Activated CD8-positive, alpha-beta memory T cell treated with anti-CD3 and anti-CD28 coated beads, Interleukin-2, amount 10 ng/mL, durations not matched to agents 7 days and 5 days (primary cell): ENCODE results near the gene CLCN4. TPM values are rescaled to one million over a fixed set of nuclear protein-coding genes. Genes with fewer than 3 reads are reported as not detected.

Experiments used
- ATAC-seq: fragments of 150-1000 bp; cut with Tn5 transposase; one replicate; pipeline ENCODE4 v1.10.0; 2021; ENCODE audit warnings: moderate library complexity
- CTCF ChIA-PET: fragments of 350-600 bp; sonication (Branson Sonifier 250); formaldehyde crosslinking; loops from one replicate; lab custom pipeline; 2021; ENCODE audit warnings: antibody characterized with exemption; lab: Charles Lee
- DNase-seq: peaks from one replicate; pipeline ENCODE4 v3.0.0-alpha.2; 2020
- H3K27ac Mint-ChIP-seq: one replicate; pipeline ENCODE4 v1.8.0; 2021; ENCODE audit warnings: mild to moderate bottlenecking, mixed read lengths
- H3K27me3 Mint-ChIP-seq: one replicate; pipeline ENCODE4 v1.8.0; 2021; ENCODE audit warnings: mixed read lengths
- H3K36me3 Mint-ChIP-seq: one replicate; pipeline ENCODE4 v1.8.0; 2021; ENCODE audit warnings: mild to moderate bottlenecking, mixed read lengths
- H3K4me1 Mint-ChIP-seq: one replicate; pipeline ENCODE4 v1.8.0; 2021; ENCODE audit warnings: mixed read lengths
- H3K4me3 Mint-ChIP-seq: one replicate; pipeline ENCODE4 v1.8.0; 2021; ENCODE audit warnings: mild to moderate bottlenecking, moderate library complexity, mixed read lengths
- H3K9me3 Mint-ChIP-seq: one replicate; pipeline ENCODE4 v1.8.0; 2022; ENCODE audit warnings: low read depth, mixed read lengths
- total RNA-seq, 2 experiments: library from RNA; stranded (reverse); gene quantifications; one replicate each; pipeline ENCODE4 v1.2.3, GENCODE V29; 2021

Gene CLCN4
- total RNA-seq, 2 experiments from 2014 or later, result 0.03 to 0.16 TPM

GRCh38 chrX:10195947-10196346 lies 39.2 kb downstream of the CLCN4 start:
- no peaks in the 10 kb centered on the region for H3K9me3 Mint-ChIP-seq
- no peak overlapping the region for H3K4me3 Mint-ChIP-seq
- H3K4me1 Mint-ChIP-seq, result peaks cover 2% of the 10 kb centered on the region
- peaks cover 5% of the 10 kb centered on the region for H3K27me3 Mint-ChIP-seq
- no peak for DNase-seq
- H3K27ac Mint-ChIP-seq, result no peak overlapping the region
- H3K36me3 Mint-ChIP-seq, result no peaks in the 10 kb centered on the region
- no peak for ATAC-seq
- CTCF ChIA-PET, result no interaction called here

GRCh38 chrX:10197279-10198210 lies 40.8 kb downstream of the CLCN4 start:
- H3K4me3 Mint-ChIP-seq, result no peak overlapping the region
- ATAC-seq (no peak), DNase-seq (no peak)
- H3K27me3 Mint-ChIP-seq, result peaks cover 5% of the 10 kb centered on the region
- H3K9me3 Mint-ChIP-seq, result no peaks in the 10 kb centered on the region
- no peak overlapping the region for H3K27ac Mint-ChIP-seq
- no peaks in the 10 kb centered on the region for H3K36me3 Mint-ChIP-seq
- H3K4me1 Mint-ChIP-seq, result peaks cover 2% of the 10 kb centered on the region
- CTCF ChIA-PET, result interaction anchor here (1.0 kb wide), 1 partner anchor 9 kb away, joined by 3 read pairs; no protein-coding TSS in a partner anchor

GRCh38 chrX:10198254-10198653 lies 41.5 kb downstream of the CLCN4 start:
- no peak overlapping the region for H3K27ac Mint-ChIP-seq
- DNase-seq (no peak), ATAC-seq (no peak)
- peaks cover 2% of the 10 kb centered on the region for H3K4me1 Mint-ChIP-seq
- CTCF ChIA-PET, result interaction anchor here (1.0 kb wide), 1 partner anchor 9 kb away, joined by 3 read pairs; no protein-coding TSS in a partner anchor
- no peaks in the 10 kb centered on the region for H3K9me3 Mint-ChIP-seq
- H3K27me3 Mint-ChIP-seq, result peaks cover 5% of the 10 kb centered on the region
- H3K4me3 Mint-ChIP-seq, result no peak overlapping the region
- H3K36me3 Mint-ChIP-seq, result no peaks in the 10 kb centered on the region

- H3K9me3 Mint-ChIP-seq, result no peaks in the 10 kb centered on the region
- no peak overlapping the region for H3K27ac Mint-ChIP-seq
- no peak for DNase-seq
- no peak overlapping the region for H3K4me3 Mint-ChIP-seq
- ATAC-seq, result no peak
- H3K4me1 Mint-ChIP-seq, result peaks cover 2% of the 10 kb centered on the region
- no peaks in the 10 kb centered on the region for H3K36me3 Mint-ChIP-seq
- H3K27me3 Mint-ChIP-seq, result peaks cover 5% of the 10 kb centered on the region
- CTCF ChIA-PET, result no interaction called here
These were observed 42.4 kb downstream of the CLCN4 start for GRCh38 chrX:10199212-10199611.

GRCh38 chrX:10203617-10204016 lies 46.8 kb downstream of the CLCN4 start:
- Mint-ChIP-seq H3K27ac (no peak overlapping the region), H3K4me1 (peaks cover 2% of the 10 kb centered on the region), H3K9me3 (no peaks in the 10 kb centered on the region), H3K36me3 (no peaks in the 10 kb centered on the region), H3K27me3 (peaks cover 8% of the 10 kb centered on the region), H3K4me3 (no peak overlapping the region)
- DNase-seq, result no peak
- ATAC-seq, result no peak
- CTCF ChIA-PET, result no interaction called here

- no peak for DNase-seq
- CTCF ChIA-PET, result no interaction called here
These were observed 49.5 kb downstream of the CLCN4 start for GRCh38 chrX:10206317-10206716.

GRCh38 chrX:10208281-10208856 lies 51.6 kb downstream of the CLCN4 start:
- H3K36me3 Mint-ChIP-seq, result no peaks in the 10 kb centered on the region
- no peak for ATAC-seq
- no peak overlapping the region for H3K4me3 Mint-ChIP-seq
- CTCF ChIA-PET, result interaction anchor here (2.4 kb wide), 1 partner anchor 18 kb away, joined by 7 read pairs; no protein-coding TSS in a partner anchor
- H3K4me1 Mint-ChIP-seq, result no peaks in the 10 kb centered on the region
- no peak for DNase-seq
- H3K9me3 Mint-ChIP-seq, result no peaks in the 10 kb centered on the region
- H3K27ac Mint-ChIP-seq, result no peak overlapping the region
- H3K27me3 Mint-ChIP-seq, result peaks cover 3% of the 10 kb centered on the region

More at GRCh38 chrX:10206317-10206716, 49.5 kb downstream of the CLCN4 start:
- H3K9me3 Mint-ChIP-seq, result no peaks in the 10 kb centered on the region
- no peak overlapping the region for H3K4me3 Mint-ChIP-seq
- H3K4me1 Mint-ChIP-seq, result no peaks in the 10 kb centered on the region
- no peak for ATAC-seq
- no peaks in the 10 kb centered on the region for H3K36me3 Mint-ChIP-seq
- H3K27ac Mint-ChIP-seq, result no peak overlapping the region
- peaks cover 3% of the 10 kb centered on the region for H3K27me3 Mint-ChIP-seq

- ATAC-seq (no peak), DNase-seq (no peak)
- no peak overlapping the region for H3K27ac Mint-ChIP-seq
- CTCF ChIA-PET, result interaction anchor here (2.4 kb wide), 1 partner anchor 19 kb away, joined by 7 read pairs; no protein-coding TSS in a partner anchor
- H3K36me3 Mint-ChIP-seq, result no peaks in the 10 kb centered on the region
- H3K27me3 Mint-ChIP-seq, result peaks cover 3% of the 10 kb centered on the region
- no peaks in the 10 kb centered on the region for H3K9me3 Mint-ChIP-seq
- H3K4me1 Mint-ChIP-seq, result no peaks in the 10 kb centered on the region
- H3K4me3 Mint-ChIP-seq, result no peak overlapping the region
These were observed 52.2 kb downstream of the CLCN4 start for GRCh38 chrX:10208953-10209352.

GRCh38 chrX:10212395-10212794 lies 55.6 kb downstream of the CLCN4 start:
- CTCF ChIA-PET, result no interaction called here
- no peak for DNase-seq
- no peaks in the 10 kb centered on the region for H3K36me3 Mint-ChIP-seq
- H3K4me3 Mint-ChIP-seq, result no peak overlapping the region
- H3K9me3 Mint-ChIP-seq, result no peaks in the 10 kb centered on the region
- peaks cover 3% of the 10 kb centered on the region for H3K27me3 Mint-ChIP-seq
- no peak for ATAC-seq
- no peaks in the 10 kb centered on the region for H3K4me1 Mint-ChIP-seq
- no peak overlapping the region for H3K27ac Mint-ChIP-seq

GRCh38 chrX:10213716-10214115 lies 56.9 kb downstream of the CLCN4 start:
- DNase-seq, result no peak
- Mint-ChIP-seq H3K27me3 (no peaks in the 10 kb centered on the region), H3K27ac (no peak overlapping the region), H3K36me3 (no peaks in the 10 kb centered on the region), H3K9me3 (no peaks in the 10 kb centered on the region), H3K4me3 (no peak overlapping the region), H3K4me1 (no peaks in the 10 kb centered on the region)
- no peak for ATAC-seq
- CTCF ChIA-PET, result no interaction called here

- Mint-ChIP-seq H3K4me1 (no peaks in the 10 kb centered on the region), H3K27ac (no peak overlapping the region), H3K4me3 (no peak overlapping the region), H3K27me3 (no peaks in the 10 kb centered on the region), H3K36me3 (no peaks in the 10 kb centered on the region), H3K9me3 (no peaks in the 10 kb centered on the region)
- ATAC-seq (no peak), DNase-seq (no peak)
- CTCF ChIA-PET, result no interaction called here
These were observed 59.4 kb downstream of the CLCN4 start for GRCh38 chrX:10216208-10216607.

- DNase-seq, result no peak
- Mint-ChIP-seq H3K27me3 (no peaks in the 10 kb centered on the region), H3K4me1 (no peaks in the 10 kb centered on the region), H3K9me3 (no peaks in the 10 kb centered on the region), H3K36me3 (no peaks in the 10 kb centered on the region), H3K4me3 (no peak overlapping the region), H3K27ac (no peak overlapping the region)
- no peak for ATAC-seq
- CTCF ChIA-PET, result no interaction called here
These were observed 60.4 kb downstream of the CLCN4 start for GRCh38 chrX:10217198-10217597.

- H3K27ac Mint-ChIP-seq, result no peak overlapping the region
- no peak for DNase-seq
These were observed 64.9 kb downstream of the CLCN4 start for GRCh38 chrX:10221651-10222050.

GRCh38 chrX:10223276-10223675 lies 66.5 kb downstream of the CLCN4 start:
- no peak for ATAC-seq
- CTCF ChIA-PET, result no interaction called here

More at GRCh38 chrX:10221651-10222050, 64.9 kb downstream of the CLCN4 start:
- no peaks in the 10 kb centered on the region for H3K27me3 Mint-ChIP-seq
- no peaks in the 10 kb centered on the region for H3K36me3 Mint-ChIP-seq
- no peak overlapping the region for H3K4me3 Mint-ChIP-seq
- no peaks in the 10 kb centered on the region for H3K9me3 Mint-ChIP-seq
- no peak for ATAC-seq
- CTCF ChIA-PET, result no interaction called here
- H3K4me1 Mint-ChIP-seq, result no peaks in the 10 kb centered on the region

More at GRCh38 chrX:10223276-10223675, 66.5 kb downstream of the CLCN4 start:
- no peak for DNase-seq
- Mint-ChIP-seq H3K36me3 (no peaks in the 10 kb centered on the region), H3K9me3 (no peaks in the 10 kb centered on the region), H3K27ac (no peak overlapping the region), H3K4me3 (no peak overlapping the region), H3K4me1 (no peaks in the 10 kb centered on the region), H3K27me3 (no peaks in the 10 kb centered on the region)
